T47D (cell line): ENCODE measurements around the gene MAML2.

Experiments
- DNase-seq, 2 experiments: peaks; one replicate each; pipeline versions ENCODE4 v3.0.0 to v3.0.0-alpha.2; 2011 to 2012; ENCODE audit warnings: low read depth in 1 of 2, low spot score in 1 of 2
- JUND ChIP-seq: IDR thresholded peaks from 2 replicates; pipeline ENCODE4 v1.6.1; 2012; ENCODE audit warnings: low read depth
- in situ Hi-C: cut with HindIII; loops from 2 replicates; pipeline ENCODE4 v1.10.0; 2016; ENCODE audit warnings: low sequenced_read_pairs, low pct_unique_long_range_greater_than_20kb

MAML2 gene

DNA sequence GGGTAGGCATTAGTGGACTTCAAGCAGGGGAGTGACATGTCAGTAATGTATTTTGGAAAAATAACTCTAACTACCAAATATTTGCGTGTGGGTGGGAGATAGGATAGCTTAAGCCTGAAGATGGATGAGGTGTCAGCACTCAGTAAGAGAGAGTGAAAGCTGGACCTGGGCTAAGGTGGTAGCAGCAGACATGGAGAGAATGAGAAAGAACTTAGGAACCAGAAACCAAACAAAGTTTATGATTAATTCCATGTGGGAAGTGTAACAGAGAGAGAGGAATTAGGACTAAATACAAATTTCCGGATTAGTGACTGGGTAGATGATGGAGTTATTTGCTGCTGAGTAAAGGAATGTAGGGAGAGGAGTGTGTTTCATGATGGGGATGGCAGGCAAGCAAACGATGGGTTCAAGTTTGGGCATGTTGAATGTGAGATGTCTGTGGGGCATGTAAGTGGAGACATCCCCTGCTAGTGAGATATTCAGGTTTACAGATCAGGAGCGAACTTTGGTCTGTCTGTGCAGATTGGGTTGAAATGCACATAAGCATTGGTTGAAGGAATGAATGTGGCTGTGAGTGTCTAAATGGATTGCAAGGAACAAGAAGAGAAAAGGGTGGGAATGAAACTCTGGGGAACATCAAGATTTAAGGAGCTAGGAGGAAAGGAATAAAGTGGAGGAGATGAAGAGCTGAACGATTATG, 233.5 kb downstream of the MAML2 start:
- no peak for TF ChIP-seq JUND
- no peak for DNase-seq
- in situ Hi-C loops = no loop called here

DNA sequence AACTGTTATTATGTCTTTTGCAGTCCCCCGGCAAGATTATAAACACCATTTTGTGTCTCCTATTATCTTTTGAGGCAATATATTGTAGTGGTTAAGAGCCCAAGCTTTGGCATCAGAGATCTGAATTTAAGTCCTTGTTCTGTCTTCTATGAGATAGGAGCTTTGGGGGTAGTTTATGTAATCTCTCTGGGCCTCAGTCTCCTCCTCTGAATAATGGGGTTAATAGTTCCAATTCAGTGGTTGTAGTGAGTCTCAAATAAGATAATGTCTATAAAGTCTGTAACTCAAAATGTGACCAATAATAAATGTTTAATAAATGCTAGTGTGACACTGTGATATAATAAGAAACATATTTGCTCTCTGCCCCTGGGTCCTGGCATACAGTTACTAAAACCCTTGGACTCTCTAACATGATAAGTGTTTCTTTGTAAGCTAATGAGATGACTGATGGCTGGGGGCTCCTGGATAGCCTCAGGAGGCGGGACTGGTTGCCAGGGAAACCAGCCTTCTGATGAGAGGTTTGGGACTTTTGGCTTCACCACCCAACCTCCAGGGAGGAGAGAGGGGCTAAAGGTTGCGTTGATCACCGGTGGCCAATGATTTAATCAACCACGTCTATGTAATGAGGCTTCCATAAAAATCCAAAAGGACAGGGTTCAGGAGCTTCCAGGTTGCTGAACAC, 235.7 kb downstream of the MAML2 start:
- in situ Hi-C loops = no loop called here
- no peak for DNase-seq
- TF ChIP-seq JUND = no peak

DNA sequence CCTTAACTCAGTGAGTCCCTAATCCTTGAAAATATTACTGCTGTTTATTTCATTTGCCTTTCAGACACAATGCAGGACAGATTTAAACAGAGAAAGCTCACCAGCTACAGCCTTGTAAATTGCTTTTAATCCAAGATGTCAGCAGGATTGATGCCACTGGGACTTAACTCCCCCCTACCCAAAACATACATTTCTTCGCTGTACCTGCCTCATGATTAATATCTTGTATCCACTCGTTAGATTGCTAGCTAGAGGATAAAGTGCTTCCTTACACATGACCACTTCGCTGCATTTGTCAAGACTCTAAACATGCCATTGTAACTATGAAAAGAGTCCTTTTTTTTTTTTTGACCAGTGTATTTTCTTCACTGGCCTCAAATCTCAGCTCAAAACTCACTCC, 236.3 kb downstream of the MAML2 start:
- TF ChIP-seq JUND = no peak
- DNase-seq = no peak
- in situ Hi-C loops = no loop called here

DNA sequence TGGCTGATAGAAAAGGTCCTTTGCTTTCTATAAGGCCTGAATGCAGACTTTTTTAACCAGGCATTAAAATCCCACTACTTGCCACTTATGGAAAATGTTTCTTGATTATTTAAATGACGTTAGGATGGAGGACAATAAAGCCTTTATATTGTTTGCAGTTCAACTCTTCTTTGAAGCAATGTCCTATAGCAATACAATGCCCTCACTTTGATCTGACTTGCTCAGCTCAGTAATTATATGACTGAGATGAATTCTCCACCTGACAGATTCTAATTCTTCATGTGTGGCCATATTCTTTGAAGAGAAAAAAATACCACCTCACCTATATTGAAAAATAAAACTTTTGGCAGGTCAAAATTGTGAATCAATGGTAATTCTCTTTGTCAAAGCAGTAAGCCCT, 237.1 kb downstream of the MAML2 start:
- in situ Hi-C loops = no loop called here
- TF ChIP-seq JUND = no peak
- no peak for DNase-seq

DNA sequence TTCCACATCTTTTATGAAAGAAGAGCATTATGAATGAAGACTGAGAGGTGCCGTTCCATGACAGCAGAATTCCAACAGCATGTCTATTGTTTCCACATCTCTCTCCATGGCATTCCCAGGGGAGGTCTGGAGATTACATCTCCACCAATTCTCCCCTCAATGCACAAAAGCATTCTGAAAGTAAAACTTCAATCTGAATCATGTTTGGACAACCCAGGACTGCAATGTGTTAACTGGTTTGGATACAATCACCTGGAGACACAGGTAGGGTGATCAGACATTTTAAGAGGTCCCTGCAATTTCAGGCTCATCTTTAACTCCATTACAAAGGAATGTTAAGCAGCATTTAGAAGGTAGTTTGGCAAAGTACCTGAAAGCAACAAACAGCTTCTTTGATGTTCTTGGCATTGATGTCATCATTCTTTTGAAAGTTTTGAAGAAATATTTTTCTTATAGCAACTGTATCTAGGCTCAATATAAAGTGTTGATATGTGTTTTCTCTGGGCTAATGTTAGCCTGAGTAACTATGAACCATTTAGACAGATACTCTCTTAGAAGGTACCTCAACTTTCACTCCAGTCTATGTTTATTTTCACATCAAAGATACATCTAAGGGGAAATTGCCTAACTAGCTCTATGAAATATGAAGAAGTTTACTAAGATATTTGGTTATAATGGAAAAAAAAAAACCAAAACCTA, 237.6 kb downstream of the MAML2 start:
- in situ Hi-C loops = no loop called here
- no peak for TF ChIP-seq JUND
- no peak for DNase-seq

DNA sequence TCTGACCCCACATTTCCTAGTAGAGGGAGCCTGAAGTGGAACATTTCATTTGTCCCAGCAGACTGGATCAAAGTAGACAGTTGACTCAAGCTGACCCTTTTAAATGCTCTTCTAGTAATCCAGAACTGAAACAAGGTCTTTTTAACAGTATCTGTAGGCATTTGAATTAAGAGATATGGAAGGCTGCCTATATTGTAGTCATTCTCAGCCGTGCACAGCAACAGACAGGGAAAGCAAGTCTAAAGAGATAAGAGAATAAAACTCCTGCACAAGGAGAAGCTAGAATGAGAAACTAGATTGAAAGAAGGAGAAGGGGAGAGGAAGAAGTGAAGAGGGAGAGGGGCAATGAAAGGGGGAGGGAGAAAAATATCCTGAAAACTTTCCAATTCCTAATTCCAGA, 238.5 kb downstream of the MAML2 start:
- TF ChIP-seq JUND = no peak
- no peak for DNase-seq
- in situ Hi-C loops = no loop called here

DNA sequence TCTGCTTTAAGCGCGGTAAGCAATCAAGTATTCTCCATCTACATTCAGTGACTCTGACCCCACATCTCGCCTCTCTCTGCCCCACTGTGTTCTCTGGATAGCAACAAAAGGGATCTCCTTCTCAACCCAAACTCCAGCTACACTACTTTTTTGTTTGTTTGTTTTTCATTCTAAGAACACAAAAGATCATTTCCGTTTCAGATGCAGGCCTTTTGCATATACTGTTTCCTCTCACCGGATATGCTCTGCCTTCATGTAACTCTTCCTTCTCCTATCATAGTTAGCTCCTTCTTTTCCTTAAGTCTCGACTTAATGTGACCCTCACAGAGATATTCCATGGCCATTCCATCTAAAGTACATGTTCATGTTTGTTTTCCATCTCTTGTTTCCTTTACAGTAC, 239.3 kb downstream of the MAML2 start:
- in situ Hi-C loops = no loop called here
- no peak for DNase-seq
- TF ChIP-seq JUND = no peak

DNA sequence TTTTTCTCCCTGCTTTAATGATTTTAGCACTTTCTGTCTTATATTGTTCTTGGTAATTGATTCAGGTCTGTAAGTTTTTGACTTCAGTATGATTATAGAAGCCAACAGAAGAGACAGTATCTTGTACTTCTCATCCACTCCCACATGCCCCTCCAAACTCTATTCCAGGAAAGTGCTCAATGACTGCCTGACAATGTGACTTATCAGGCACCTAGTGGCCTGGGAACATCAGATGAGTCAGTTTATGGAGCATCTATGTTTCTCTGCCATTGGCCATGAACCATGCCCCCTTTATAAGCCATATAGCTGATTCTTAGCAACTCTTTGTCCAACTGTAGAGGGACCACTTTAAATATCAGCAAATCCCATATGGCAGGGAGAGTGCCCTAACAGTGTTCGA, 239.9 kb downstream of the MAML2 start:
- DNase-seq = no peak
- in situ Hi-C loops = no loop called here
- no peak for TF ChIP-seq JUND

DNA sequence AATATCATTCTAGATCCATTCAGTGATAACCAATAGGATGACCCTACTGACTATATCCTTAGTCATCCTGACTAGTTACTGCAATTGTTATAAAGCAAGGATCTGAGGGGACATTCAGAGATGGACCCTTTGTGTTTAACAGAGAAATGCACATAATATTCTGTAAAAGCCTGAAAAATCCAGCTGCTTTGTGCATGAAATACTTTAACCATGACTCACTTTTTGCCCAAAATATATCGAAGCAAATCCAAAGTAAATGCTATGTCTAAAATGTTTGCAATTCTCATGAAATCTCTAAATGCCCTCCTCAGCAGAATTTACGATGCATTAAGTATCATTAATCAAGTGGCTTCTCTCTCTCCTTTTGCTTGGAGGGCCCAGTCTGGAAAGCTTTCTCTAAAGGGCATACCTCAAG, 240.3 kb downstream of the MAML2 start:
- no peak for TF ChIP-seq JUND
- in situ Hi-C loops = no loop called here
- DNase-seq = no peak

DNA sequence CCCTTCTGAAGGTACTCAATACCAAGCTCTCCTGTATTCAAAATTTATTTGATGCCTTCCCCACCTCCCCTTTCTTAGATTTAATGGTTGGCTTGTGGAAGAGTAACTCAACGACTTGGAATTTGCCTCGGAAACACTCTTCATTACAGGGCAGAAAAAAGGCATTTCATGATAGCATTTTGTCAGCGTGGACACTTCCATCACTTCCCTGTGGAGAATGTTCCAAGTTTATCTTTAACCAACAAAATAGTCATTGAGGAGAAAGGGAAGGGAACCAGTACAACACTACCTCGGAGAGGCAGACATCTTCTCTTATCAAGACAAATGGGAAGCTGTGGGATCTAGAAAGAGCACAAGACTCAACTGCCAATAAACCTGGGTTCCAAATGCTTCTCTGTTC, 241.8 kb downstream of the MAML2 start:
- DNase-seq = no peak
- TF ChIP-seq JUND = no peak
- in situ Hi-C loops = no loop called here

DNA sequence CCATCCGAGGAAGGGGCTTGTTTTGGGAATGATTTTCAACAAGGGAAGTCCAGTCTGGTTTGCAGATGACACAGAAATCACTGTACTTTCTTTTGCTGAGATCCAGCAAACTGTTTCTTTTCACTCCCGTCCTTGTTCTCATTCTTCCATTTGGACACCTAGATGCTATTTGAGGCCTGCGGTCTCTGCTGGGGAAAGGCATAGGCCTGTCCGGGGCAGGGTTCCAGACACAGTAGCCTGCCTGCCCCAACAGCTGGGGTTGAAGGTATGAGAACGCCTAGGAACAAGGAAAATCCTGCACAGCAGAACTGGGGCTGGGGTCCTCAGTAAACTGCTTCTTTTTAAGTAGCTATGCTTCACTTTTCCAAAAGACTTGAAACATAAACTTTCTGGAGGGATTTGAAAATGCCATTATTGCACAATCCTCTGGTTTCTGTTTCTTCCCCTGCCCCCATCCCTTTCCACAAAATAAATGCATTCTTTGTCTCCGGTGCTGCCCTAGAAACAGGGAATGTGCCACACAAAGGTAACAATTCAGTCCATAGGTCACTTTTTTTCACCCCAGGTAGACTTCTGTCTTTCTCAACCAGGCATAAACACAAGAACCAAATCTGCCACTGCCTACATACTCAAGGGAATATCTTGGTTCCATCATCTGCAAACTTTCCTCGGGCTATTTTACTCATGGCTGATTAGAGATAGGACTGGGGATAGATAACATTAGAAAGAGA, 244.3 kb downstream of the MAML2 start:
- TF ChIP-seq JUND = no peak
- in situ Hi-C loops = no loop called here
- peak in 1 of 2 experiments; percentile 35 for DNase-seq

DNA sequence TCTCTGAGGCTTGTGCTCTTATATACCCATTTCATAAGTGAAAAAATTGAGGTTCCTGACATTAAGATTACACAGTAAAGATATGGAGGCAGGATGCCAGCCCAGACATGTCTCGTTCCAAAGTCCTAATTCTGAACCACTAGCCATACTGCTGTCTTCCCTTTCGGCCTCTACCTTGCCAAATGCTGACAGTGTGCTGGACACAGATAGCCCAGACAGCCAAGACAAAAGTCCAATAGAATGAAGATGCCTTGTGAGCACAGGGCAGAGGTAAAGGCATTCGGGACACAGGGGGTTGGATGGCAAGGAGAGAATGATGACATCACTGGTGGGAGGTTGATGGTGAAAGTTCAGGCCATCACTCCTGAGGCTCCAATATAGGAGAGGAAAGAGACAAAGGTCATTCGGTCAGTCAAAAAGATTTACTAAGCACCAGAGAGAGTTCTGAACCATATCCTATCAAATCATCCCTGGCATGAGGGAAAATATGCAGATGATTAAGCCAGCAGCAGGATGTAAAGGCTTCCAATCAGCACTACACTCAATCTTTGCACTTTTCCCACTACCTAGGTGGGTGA, 245.1 kb downstream of the MAML2 start:
- DNase-seq = no peak
- in situ Hi-C loops = no loop called here
- TF ChIP-seq JUND = no peak
